Activated CD8-positive, alpha-beta memory T cell treated with anti-CD3 and anti-CD28 coated beads for 1 hour (primary cell): ENCODE data around the gene CYP4F8.

Experiments
- DNase-seq, 2 donors: peaks; one replicate each; pipeline ENCODE4 v3.0.0-alpha.2; 2020; ENCODE audit warnings: low read depth in 1 of 2; ENCODE audit errors: extremely low read depth in 1 of 2

Gene CYP4F8

DNA sequence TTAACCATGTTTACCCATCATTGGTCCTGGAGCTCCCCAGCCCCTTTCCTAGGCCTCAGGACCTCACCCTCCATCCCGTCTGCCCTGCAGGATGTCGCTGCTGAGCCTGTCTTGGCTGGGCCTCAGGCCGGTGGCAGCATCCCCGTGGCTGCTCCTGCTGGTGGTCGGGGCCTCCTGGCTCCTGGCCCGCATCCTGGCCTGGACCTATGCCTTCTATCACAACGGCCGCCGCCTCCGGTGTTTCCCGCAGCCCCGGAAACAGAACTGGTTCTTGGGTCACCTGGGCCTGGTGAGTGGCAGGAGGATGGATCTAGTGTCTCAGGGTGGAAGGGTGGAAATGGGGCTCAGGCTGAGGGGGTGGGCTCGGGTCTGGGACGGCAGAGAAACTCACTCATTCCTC is 508 bp downstream of the CYP4F8 start:
- DNase-seq: no peak

- no peak for DNase-seq
These were observed 1.2 kb downstream of the CYP4F8 start for GRCh38 chr19:15616183-15616582.

- DNase-seq: no peak
These were observed 1.7 kb downstream of the CYP4F8 start for GRCh38 chr19:15616627-15617270.

- no peak for DNase-seq
These were observed 3.3 kb downstream of the CYP4F8 start for GRCh38 chr19:15618321-15618720.

- no peak for DNase-seq
These were observed 6.8 kb downstream of the CYP4F8 start for GRCh38 chr19:15621801-15622200.

- no peak for DNase-seq
These were observed 8.0 kb downstream of the CYP4F8 start for GRCh38 chr19:15622991-15623390.

DNA sequence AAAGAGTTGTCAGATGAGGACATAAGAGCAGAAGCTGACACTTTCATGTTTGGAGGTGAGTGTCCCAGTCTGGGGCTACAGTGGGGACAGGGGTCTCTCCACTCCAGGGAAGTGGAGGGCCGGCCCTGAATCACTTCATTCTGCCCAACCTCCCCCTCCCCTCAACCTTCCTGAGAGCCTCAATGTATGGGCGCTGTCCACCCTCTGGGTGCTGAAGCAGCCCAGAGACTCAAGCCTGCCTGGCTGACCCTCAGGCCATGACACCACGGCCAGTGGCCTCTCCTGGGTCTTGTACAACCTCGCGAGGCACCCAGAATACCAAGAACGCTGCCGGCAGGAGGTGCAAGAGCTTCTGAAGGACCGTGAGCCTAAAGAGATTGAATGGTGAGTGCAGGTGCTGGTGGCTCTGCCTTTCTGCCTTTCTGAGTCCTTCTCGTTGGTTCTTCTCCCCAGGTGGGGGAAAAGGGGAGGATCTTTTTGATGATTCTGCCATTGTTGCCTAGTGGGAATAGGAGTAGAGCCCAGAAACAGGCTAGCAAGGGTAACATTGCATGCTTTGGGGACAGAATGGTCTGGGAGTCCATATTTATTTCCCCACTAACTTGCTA is 8.8 kb downstream of the CYP4F8 start:
- DNase-seq: no peak

GRCh38 chr19:15628236-15629002 is 13.4 kb downstream of the CYP4F8 start:
- DNase-seq: no peak

DNA sequence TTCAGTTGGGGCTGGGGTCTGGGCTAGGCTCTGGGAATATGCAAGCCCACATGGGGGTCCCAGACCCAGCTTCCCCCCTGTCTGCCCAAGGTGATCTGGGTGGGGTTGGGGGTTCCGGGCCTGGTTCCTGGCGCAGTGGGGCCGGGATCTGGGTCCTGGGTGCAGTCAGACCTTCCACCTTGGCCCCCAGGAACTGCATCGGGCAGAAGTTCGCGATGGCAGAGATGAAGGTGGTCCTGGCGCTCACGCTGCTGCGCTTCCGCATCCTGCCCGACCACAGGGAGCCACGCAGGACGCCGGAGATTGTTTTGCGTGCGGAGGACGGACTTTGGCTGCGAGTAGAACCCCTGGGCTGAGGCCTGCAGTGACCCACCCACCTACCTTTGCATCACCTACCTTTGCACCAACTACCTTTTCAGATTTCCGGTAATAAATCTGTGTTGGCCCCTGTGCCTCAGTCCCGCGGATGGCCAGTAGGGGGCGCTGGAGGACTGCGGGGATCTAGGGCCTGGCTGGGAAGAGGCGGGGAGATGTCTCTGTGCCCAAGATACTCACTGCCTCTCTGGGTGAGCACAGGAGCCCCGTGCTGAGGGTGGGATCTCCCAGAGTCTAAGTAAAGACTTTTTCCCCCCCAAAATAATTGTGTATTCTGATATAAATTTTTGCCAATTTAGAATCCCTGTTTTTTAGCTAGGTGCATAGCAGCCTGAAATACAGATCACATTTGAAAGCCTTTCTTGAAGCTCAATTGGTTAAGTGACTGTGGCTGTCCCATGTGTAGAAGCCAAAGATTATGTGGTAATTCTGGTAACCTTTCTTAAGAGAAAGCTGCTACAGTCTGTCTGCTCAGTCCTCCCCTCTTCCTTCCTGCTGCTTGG is 14.2 kb downstream of the CYP4F8 start:
- peak; percentile 78 to 84 for DNase-seq

GRCh38 chr19:15631817-15632216 is 16.8 kb downstream of the CYP4F8 start:
- no peak for DNase-seq

- no peak for DNase-seq
These were observed 18.2 kb downstream of the CYP4F8 start for GRCh38 chr19:15633082-15633835.

- no peak for DNase-seq
These were observed 19.1 kb downstream of the CYP4F8 start for GRCh38 chr19:15634105-15634504.

DNA sequence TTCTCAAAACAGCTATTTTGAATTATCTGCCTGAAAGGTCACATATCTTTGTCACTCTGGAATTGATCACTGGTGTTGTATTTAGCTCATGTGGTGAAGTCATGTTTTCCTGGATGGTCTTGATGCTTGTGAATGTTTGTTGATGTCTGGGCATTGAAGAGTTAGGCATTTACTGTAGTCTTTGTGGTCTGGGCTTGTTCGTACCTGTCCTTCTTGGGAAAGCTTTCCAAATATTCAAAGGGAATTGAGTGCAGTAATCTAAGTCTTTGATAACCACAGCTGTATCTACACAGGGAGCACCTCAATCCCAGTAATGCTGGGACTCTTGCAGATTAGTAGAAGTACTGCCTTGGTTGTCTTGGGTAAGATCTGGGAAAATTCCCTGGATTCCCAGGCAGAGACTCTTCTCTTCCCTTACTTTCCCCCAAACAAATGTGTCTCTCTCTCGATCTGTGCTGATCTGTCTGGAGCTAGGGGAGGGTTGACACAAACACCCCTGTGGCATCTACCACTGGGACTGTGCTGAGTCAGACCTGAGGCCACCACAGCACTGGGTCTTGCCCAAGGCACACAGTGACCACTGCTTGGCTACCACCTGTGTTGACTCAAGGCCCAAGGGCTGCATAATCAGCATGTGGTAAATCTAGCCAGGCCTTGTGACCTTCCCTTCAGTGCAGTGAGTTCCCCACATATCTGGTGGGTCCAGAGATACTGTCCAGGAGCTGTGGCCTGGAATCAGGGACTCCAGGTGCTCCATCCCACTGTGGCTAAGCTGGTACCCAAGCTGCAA is 20.2 kb downstream of the CYP4F8 start:
- DNase-seq: no peak

DNA sequence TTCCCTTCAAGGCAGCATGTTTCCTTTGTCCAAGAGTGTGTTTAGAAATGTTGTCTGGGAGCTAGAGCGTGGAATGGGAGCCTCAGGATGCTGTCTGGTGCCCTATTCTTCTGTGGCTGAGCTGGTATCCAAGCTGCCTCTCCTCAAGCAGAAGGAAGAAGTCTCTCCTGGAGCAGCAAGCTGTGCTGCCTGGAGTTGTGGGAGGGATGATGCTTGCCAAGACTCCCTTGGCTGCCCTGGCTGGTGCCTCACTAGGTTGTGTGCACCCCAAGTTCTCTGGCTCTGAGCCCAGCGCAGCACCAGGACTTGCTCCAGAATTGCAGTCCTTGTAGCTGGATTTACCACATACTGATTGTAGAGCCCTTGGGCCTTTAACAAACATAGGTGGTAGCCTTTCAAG is 21.0 kb downstream of the CYP4F8 start:
- no peak for DNase-seq

- no peak for DNase-seq
These were observed 24.6 kb downstream of the CYP4F8 start for GRCh38 chr19:15639596-15639995.

- DNase-seq: no peak
These were observed 25.4 kb downstream of the CYP4F8 start, which contains the start of gene CYP4F3 for GRCh38 chr19:15640294-15640903. CYP4F3 (plus strand) TSS chr19:15640897; CDS start chr19:15641416, 519 bp downstream.

GRCh38 chr19:15640904-15641597 is 26.0 kb downstream of the CYP4F8 start:
- DNase-seq: no peak

DNA sequence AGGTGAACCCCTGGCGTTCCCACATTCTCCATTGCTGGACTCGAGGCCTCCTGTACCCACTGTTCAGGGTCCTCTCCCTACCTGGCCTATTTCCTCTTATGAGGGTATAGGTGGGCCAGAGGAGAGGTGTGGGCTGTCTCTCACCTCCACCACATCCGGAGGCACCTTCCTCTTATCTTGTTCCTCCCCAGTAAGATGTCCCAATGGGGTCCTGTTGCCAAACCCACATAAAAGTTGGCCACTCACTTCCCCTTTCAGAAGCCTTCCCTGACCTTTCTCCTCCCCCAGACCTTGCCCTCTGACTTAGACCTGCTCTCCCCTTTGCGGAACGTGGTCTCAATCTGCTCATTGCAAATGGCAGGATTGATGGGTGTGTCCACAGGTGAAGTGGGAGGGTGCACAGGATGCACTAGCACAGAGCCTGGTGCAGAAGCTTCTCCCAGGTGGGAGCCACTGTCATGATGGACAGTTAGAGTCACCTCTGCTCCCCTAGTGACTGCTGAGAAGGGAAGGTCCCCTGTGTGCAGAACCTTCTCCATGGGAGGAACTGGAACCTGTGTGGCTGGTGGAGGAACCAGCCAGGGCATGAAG is 27.0 kb downstream of the CYP4F8 start:
- DNase-seq: no peak
